OCI-LY3 (cell line): ENCODE data around the gene CSF2.

Source experiments
- H2AFZ ChIP-seq: fragments of 200-600, 300-600 bp; shearing (Covaris generic); 2 replicates; pipeline ENCODE4 v1.6.0; 2014; ENCODE audit warnings: antibody characterized with exemption, low read depth, low read length
- H3K27ac ChIP-seq: fragments of 200-600, 300-600 bp; sonication (generic); 2 replicates; pipeline ENCODE4 v1.5.1; 2014; ENCODE audit warnings: mild to moderate bottlenecking, low read length, moderate library complexity, mixed read lengths
- H3K27me3 ChIP-seq: fragments of 200-600, 300-600 bp; sonication (generic); 2 replicates; pipeline ENCODE4 v1.6.1; 2014; ENCODE audit warnings: low read depth, low read length, mixed read lengths
- H3K36me3 ChIP-seq: fragments of 200-600, 300-600 bp; sonication (generic); replicated peaks from 2 replicates; pipeline ENCODE3; 2014; ENCODE audit warnings: low read depth, low read length, mixed read lengths
- H3K4me1 ChIP-seq: fragments of 300-600, 200-600 bp; sonication (generic); 2 replicates; pipeline ENCODE4 v1.6.1; 2014; ENCODE audit warnings: low read length, mixed read lengths
- H3K4me2 ChIP-seq: fragments of 200-600, 300-600 bp; sonication (generic); 2 replicates; pipeline ENCODE4 v1.6.1; 2014; ENCODE audit warnings: low read length, mixed read lengths
- H3K4me3 ChIP-seq: fragments of 300-600, 200-600 bp; sonication (generic); 2 replicates; pipeline ENCODE4 v1.5.1; 2014; ENCODE audit warnings: antibody characterized with exemption, mild to moderate bottlenecking, low read length, moderate library complexity
- H3K79me2 ChIP-seq: fragments of 300-600, 200-600 bp; shearing (Covaris generic); 2 replicates; pipeline ENCODE4 v1.6.1; 2014; ENCODE audit warnings: mild to moderate bottlenecking, low read length, mixed read lengths
- H3K9ac ChIP-seq: fragments of 300-600, 200-600 bp; shearing (Covaris generic); 2 replicates; pipeline ENCODE4 v1.6.0; 2014; ENCODE audit warnings: mild to moderate bottlenecking, low read length, moderate library complexity
- H3K9me3 ChIP-seq: fragments of 200-600, 300-600 bp; shearing (Covaris generic); 2 replicates; pipeline ENCODE4 v1.6.1; 2014; ENCODE audit warnings: low read length, mixed read lengths; ENCODE audit not compliant: insufficient read depth
- H4K20me1 ChIP-seq: fragments of 200-600, 300-600 bp; sonication (generic); 2 replicates; pipeline ENCODE4 v1.6.1; 2016; ENCODE audit warnings: low read length, mixed read lengths; ENCODE audit not compliant: insufficient read depth
- CTCF ChIP-seq: fragments of 200-600, 300-600 bp; sonication (generic); IDR thresholded peaks from 2 replicates; pipeline ENCODE4 v1.5.1; 2014; ENCODE audit warnings: antibody characterized with exemption, low read length, low read depth
- EZH2phosphoT487 ChIP-seq: fragments of 200-600 bp; shearing (Covaris generic); IDR thresholded peaks from 2 replicates; pipeline ENCODE4 v1.6.1; 2018; ENCODE audit warnings: antibody characterized with exemption, mixed run types, low read depth

CSF2 gene

GRCh38 chr5:132055441-132055807 is 18.2 kb upstream of the CSF2 start:
- no peaks in the 10 kb centered on the region for H3K4me1 ChIP-seq
- H3K4me3 ChIP-seq, result no peak overlapping the region
- H4K20me1 ChIP-seq, result no peaks in the 10 kb centered on the region
- TF ChIP-seq CTCF (no peak), EZH2phosphoT487 (no peak)
- H3K27ac ChIP-seq, result no peak overlapping the region
- no peaks in the 10 kb centered on the region for H3K9me3 ChIP-seq
- no peaks in the 10 kb centered on the region for H3K36me3 ChIP-seq
- no peaks in the 10 kb centered on the region for H3K79me2 ChIP-seq
- H2AFZ ChIP-seq, result no peak overlapping the region
- H3K27me3 ChIP-seq, result peaks cover 2% of the 10 kb centered on the region; the same call in 1 of the 2 replicates
- H3K9ac ChIP-seq, result no peak overlapping the region
- no peak overlapping the region for H3K4me2 ChIP-seq

- Histone ChIP-seq H3K36me3 (no peaks in the 10 kb centered on the region), H3K4me3 (no peak overlapping the region), H3K4me1 (no peaks in the 10 kb centered on the region), H3K79me2 (no peaks in the 10 kb centered on the region), H3K9ac (no peak overlapping the region), H4K20me1 (no peaks in the 10 kb centered on the region), H3K4me2 (no peak overlapping the region), H2AFZ (no peak overlapping the region), H3K9me3 (no peaks in the 10 kb centered on the region), H3K27ac (no peak overlapping the region), H3K27me3 (0 out of 2 replicates have a peak, but pooled peaks cover 2% of the 10 kb centered on the region)
- no peak for TF ChIP-seq CTCF
- TF ChIP-seq EZH2phosphoT487, result no peak
Measured at GRCh38 chr5:132055808-132056609, 17.6 kb upstream of the CSF2 start.

- H3K9ac ChIP-seq, result no peak overlapping the region
- TF ChIP-seq EZH2phosphoT487 (no peak), CTCF (no peak)
- H2AFZ ChIP-seq, result no peak overlapping the region
- no peaks in the 10 kb centered on the region for H3K9me3 ChIP-seq
- H3K27me3 ChIP-seq, result no peaks in the 10 kb centered on the region
- H3K27ac ChIP-seq, result no peak overlapping the region
- H3K4me2 ChIP-seq, result no peak overlapping the region
- no peaks in the 10 kb centered on the region for H3K79me2 ChIP-seq
- no peak overlapping the region for H3K4me3 ChIP-seq
- no peaks in the 10 kb centered on the region for H4K20me1 ChIP-seq
- H3K4me1 ChIP-seq, result no peaks in the 10 kb centered on the region
- H3K36me3 ChIP-seq, result no peaks in the 10 kb centered on the region
Measured at GRCh38 chr5:132056610-132057497, 16.7 kb upstream of the CSF2 start.

- H3K4me2 ChIP-seq, result no peak overlapping the region
- TF ChIP-seq CTCF (no peak), EZH2phosphoT487 (no peak)
- no peaks in the 10 kb centered on the region for H3K36me3 ChIP-seq
- H3K9me3 ChIP-seq, result no peaks in the 10 kb centered on the region
- no peak overlapping the region for H2AFZ ChIP-seq
- H3K79me2 ChIP-seq, result no peaks in the 10 kb centered on the region
- no peak overlapping the region for H3K4me3 ChIP-seq
- H3K4me1 ChIP-seq, result no peaks in the 10 kb centered on the region
- H3K27me3 ChIP-seq, result no peaks in the 10 kb centered on the region
- no peak overlapping the region for H3K27ac ChIP-seq
- no peaks in the 10 kb centered on the region for H4K20me1 ChIP-seq
- H3K9ac ChIP-seq, result no peak overlapping the region
Measured at GRCh38 chr5:132057498-132058255, 15.9 kb upstream of the CSF2 start.
